ENCODE data around the gene TGM5.
"Not testable (repeated sequence)": the region's sequence is repeated elsewhere in the genome, so short reads cannot be mapped to it uniquely, and the experiment has no call there.

DNA sequence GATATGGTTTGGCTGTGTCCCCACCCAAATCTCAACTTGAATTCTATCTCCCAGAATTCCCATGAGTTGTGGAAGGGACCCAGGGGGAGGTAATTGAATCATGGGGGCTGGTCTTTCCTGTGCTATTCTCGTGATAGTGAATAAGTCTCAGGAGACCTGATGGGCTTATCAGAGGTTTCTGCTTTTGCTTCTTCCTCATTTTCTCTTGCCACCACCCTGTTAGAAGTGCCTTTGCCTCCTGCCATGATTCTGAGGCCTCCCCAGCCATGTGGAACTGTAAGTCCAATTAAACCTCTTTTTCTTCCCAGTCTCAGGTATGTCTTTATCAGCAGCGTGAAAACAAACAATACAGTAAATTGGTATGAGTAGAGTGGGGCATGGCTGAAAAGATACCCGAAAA, 69.0 kb downstream of the TGM5 start:
- TF ChIP-seq POLR2A (IDR thresholded peaks at IDR 0.05; ENCODE audit: borderline replicate concordance, extremely low read depth, insufficient read depth, insufficient read length); POLR2AphosphoS5 (IDR thresholded peaks at IDR 0.05; ENCODE audit: low read depth, low read length); SRF (IDR thresholded peaks at IDR 0.05; ENCODE audit: low read depth); FOSL1 (IDR thresholded peaks at IDR 0.05; ENCODE audit: low read depth); EGR1 (IDR thresholded peaks at IDR 0.05; ENCODE audit: low read depth): not testable (repeated sequence)
- TF ChIP-seq, protein P1, sequence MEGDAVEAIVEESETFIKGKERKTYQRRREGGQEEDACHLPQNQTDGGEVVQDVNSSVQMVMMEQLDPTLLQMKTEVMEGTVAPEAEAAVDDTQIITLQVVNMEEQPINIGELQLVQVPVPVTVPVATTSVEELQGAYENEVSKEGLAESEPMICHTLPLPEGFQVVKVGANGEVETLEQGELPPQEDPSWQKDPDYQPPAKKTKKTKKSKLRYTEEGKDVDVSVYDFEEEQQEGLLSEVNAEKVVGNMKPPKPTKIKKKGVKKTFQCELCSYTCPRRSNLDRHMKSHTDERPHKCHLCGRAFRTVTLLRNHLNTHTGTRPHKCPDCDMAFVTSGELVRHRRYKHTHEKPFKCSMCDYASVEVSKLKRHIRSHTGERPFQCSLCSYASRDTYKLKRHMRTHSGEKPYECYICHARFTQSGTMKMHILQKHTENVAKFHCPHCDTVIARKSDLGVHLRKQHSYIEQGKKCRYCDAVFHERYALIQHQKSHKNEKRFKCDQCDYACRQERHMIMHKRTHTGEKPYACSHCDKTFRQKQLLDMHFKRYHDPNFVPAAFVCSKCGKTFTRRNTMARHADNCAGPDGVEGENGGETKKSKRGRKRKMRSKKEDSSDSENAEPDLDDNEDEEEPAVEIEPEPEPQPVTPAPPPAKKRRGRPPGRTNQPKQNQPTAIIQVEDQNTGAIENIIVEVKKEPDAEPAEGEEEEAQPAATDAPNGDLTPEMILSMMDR (IDR thresholded peaks at IDR 0.05 in 2 of 3, conservative IDR thresholded peaks at IDR 0.05 in 1 of 3; ENCODE audit: borderline replicate concordance in 1 of 3, insufficient read depth in 1 of 3, low read depth in 2 of 3, low read length in 2 of 3) = not testable (repeated sequence)
- TF ChIP-seq, protein P2, sequence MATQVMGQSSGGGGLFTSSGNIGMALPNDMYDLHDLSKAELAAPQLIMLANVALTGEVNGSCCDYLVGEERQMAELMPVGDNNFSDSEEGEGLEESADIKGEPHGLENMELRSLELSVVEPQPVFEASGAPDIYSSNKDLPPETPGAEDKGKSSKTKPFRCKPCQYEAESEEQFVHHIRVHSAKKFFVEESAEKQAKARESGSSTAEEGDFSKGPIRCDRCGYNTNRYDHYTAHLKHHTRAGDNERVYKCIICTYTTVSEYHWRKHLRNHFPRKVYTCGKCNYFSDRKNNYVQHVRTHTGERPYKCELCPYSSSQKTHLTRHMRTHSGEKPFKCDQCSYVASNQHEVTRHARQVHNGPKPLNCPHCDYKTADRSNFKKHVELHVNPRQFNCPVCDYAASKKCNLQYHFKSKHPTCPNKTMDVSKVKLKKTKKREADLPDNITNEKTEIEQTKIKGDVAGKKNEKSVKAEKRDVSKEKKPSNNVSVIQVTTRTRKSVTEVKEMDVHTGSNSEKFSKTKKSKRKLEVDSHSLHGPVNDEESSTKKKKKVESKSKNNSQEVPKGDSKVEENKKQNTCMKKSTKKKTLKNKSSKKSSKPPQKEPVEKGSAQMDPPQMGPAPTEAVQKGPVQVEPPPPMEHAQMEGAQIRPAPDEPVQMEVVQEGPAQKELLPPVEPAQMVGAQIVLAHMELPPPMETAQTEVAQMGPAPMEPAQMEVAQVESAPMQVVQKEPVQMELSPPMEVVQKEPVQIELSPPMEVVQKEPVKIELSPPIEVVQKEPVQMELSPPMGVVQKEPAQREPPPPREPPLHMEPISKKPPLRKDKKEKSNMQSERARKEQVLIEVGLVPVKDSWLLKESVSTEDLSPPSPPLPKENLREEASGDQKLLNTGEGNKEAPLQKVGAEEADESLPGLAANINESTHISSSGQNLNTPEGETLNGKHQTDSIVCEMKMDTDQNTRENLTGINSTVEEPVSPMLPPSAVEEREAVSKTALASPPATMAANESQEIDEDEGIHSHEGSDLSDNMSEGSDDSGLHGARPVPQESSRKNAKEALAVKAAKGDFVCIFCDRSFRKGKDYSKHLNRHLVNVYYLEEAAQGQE (IDR thresholded peaks at IDR 0.05; ENCODE audit: low read depth) = not testable (repeated sequence)
